ENCODE results near the gene SLC38A9. TPM values are rescaled to one million over a fixed set of nuclear protein-coding genes. Genes with fewer than 3 reads are reported as not detected.
"Not testable (repeated sequence)": the region's sequence is repeated elsewhere in the genome, so short reads cannot be mapped to it uniquely, and the experiment has no call there.

SLC38A9 gene
- total and polyA plus RNA-seq, 7 experiments from 2014 or later, result 12.2 to 32.6 (median 22.2) TPM

DNA sequence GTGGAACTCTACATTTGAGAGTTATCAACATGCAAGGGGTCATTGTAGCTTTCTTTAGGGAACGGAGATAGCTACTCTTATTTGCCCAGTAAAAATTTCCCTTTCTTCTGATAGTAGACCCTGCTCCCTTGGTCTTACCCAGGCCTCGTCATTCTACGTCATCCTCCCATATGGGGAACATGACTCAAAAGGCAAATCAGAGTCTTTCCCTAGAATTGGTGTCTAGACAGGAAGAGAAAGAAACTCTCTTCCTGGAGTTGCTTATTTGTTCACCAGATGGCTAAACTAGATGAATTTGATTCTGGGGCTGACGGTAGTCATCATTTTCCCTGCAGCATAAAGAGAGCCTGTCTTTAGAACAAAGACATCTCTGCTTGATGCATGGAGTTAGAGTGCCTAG, 12.2 kb upstream of the SLC38A9 start:
- CTCF ChIA-PET, result no interaction called here
- H3K4me1 Mint-ChIP-seq, result peaks cover 0 to 13% (median 0%) of the 10 kb centered on the region in 7 donors
- POLR2A ChIA-PET, result no interaction called here

DNA sequence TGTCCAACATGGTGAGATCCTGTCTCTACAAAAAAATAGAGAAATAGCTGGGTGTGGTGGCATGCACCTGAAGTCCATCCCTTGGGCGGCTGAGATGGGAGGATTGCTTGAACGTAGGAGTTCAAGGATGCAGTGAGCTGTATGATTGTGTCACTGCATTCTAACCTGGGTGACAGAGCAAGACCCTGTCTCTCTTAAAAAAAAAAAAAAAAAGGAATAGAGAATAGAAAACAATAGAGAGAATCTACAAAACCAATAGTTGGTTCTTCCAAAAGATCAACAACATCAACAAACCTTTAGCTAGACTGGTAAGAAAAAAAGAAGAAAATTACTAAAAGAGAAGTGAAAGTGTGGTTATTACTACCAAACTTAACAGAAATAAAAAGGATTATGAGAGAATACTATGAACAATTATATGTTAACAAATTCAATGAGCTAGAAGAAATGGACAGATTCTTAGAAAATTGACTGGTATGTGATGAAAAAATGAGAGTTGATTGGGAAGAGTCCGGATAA, 8.1 kb upstream of the SLC38A9 start:
- Mint-ChIP-seq H3K36me3 (peaks cover 0 to 15% (median 8%) of the 10 kb centered on the region in 5 donors), H3K4me3 (no peak overlapping the region), H3K27me3 (peaks cover 0 to 12% (median 3%) of the 10 kb centered on the region in 5 donors), H3K4me1 (peaks cover 0 to 13% (median 0%) of the 10 kb centered on the region in 7 donors), H3K27ac (no peak overlapping the region), H3K9me3 (peaks cover 0 to 21% (median 5%) of the 10 kb centered on the region in 11 donors)
- no peak for DNase-seq
- Histone ChIP-seq H3K36me3 (ENCODE audit: control insufficient read depth in 2 of 3, insufficient read depth in 3 of 3, low read length in 3 of 3) (no peaks in the 10 kb centered on the region), H3K4me3 (ENCODE audit: low read length) (no peak overlapping the region), H3K27ac (ENCODE audit: low read depth, low read length) (no peak overlapping the region), H3K4me1 (ENCODE audit: control insufficient read depth in 2 of 2, insufficient read depth in 2 of 2, low read length in 2 of 2) (no peaks in the 10 kb centered on the region), H3K9me3 (ENCODE audit: control insufficient read depth in 2 of 3, low read length in 3 of 3) (no peaks in the 10 kb centered on the region), H3K27me3 (ENCODE audit: control insufficient read depth in 2 of 2, insufficient read depth in 2 of 2, low read length in 2 of 2) (no peaks in the 10 kb centered on the region)
- ChIA-PET POLR2A (no interaction called here), CTCF (no interaction called here)
- no peak for ATAC-seq
- intact Hi-C loops (cut with micrococcal nuclease), result no loop called here

More for the DNA sequence above, 12.2 kb upstream of the SLC38A9 start:
- intact Hi-C loops (cut with micrococcal nuclease), result no loop called here
- no peaks in the 10 kb centered on the region for H3K9me3 ChIP-seq (ENCODE audit: control insufficient read depth in 2 of 3, low read length in 3 of 3)
- H3K9me3 Mint-ChIP-seq, result peaks cover 0 to under 1% (median 0%) of the 10 kb centered on the region in 11 donors
- no peak overlapping the region for H3K27ac Mint-ChIP-seq
- H3K4me3 Mint-ChIP-seq, result no peak overlapping the region
- H3K36me3 ChIP-seq (ENCODE audit: control insufficient read depth in 2 of 3, insufficient read depth in 3 of 3, low read length in 3 of 3), result no peaks in the 10 kb centered on the region
- H3K4me1 ChIP-seq (ENCODE audit: control insufficient read depth in 2 of 2, insufficient read depth in 2 of 2, low read length in 2 of 2), result no peaks in the 10 kb centered on the region
- peaks cover 0 to under 1% (median 0%) of the 10 kb centered on the region in 5 donors for H3K36me3 Mint-ChIP-seq
- H3K4me3 ChIP-seq (ENCODE audit: low read length), result no peak overlapping the region
- ATAC-seq, result no peak
- H3K27ac ChIP-seq (ENCODE audit: low read depth, low read length), result no peak overlapping the region
- DNase-seq, result no peak
- no peaks in the 10 kb centered on the region for H3K27me3 ChIP-seq (ENCODE audit: control insufficient read depth in 2 of 2, insufficient read depth in 2 of 2, low read length in 2 of 2)
- H3K27me3 Mint-ChIP-seq, result peaks cover 0 to 7% (median under 1%) of the 10 kb centered on the region in 5 donors

GRCh38 chr5:55719026-55719425, 6.9 kb upstream of the SLC38A9 start:
- intact Hi-C loops (cut with micrococcal nuclease); H3K27me3 ChIP-seq (ENCODE audit: control insufficient read depth in 2 of 2, insufficient read depth in 2 of 2, low read length in 2 of 2); H3K4me1 Mint-ChIP-seq; CTCF ChIA-PET; ATAC-seq; H3K27ac ChIP-seq (ENCODE audit: low read depth, low read length); H3K36me3 ChIP-seq (ENCODE audit: control insufficient read depth in 2 of 3, insufficient read depth in 3 of 3, low read length in 3 of 3); POLR2A ChIA-PET; H3K4me1 ChIP-seq (ENCODE audit: control insufficient read depth in 2 of 2, insufficient read depth in 2 of 2, low read length in 2 of 2); H3K4me3 ChIP-seq (ENCODE audit: low read length); DNase-seq; H3K9me3 ChIP-seq (ENCODE audit: control insufficient read depth in 2 of 3, low read length in 3 of 3); H3K27ac Mint-ChIP-seq; H3K4me3 Mint-ChIP-seq: not testable (repeated sequence)
- Mint-ChIP-seq H3K27me3 (peaks cover 0 to 12% (median 3%) of the 10 kb centered on the region in 5 donors), H3K36me3 (peaks cover 0 to 16% (median 8%) of the 10 kb centered on the region in 5 donors), H3K9me3 (peaks cover 0 to 24% (median 5%) of the 10 kb centered on the region in 11 donors)

DNA sequence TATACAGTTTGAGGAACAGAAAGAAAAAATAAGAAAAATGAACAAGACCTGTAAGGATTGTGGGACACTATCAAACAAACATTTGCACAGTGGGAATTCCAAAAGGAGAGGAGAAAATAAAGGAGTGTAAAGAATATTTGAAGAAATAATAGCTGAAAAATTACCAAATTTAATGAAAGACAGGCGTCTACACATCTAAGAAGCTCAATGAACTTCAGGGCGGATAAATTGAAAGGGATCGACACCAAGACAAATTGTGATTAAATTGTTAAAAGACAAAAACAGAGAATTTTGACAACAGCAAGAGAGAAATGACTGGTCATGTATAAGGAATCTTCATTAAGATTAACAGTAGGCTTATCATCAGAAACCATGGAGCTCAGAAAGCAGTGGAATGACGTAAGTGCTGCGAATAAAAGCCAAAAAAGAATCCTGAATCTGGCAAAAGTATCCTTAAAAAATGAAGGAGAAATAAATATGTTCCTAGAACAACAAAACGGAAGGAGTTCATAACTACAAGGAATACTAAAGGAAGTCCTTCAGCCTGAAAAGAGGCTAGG, 3.5 kb upstream of the SLC38A9 start:
- DNase-seq (no peak), ATAC-seq (no peak)
- Mint-ChIP-seq H3K27me3 (peaks cover 0 to 5% (median 3%) of the 10 kb centered on the region in 5 donors), H3K4me1 (peaks cover 12 to 23% (median 15%) of the 10 kb centered on the region in 7 donors), H3K9me3 (peaks cover 0 to 24% (median 5%) of the 10 kb centered on the region in 11 donors), H3K27ac (no peak overlapping the region), H3K36me3 (peaks cover 0 to 16% (median 8%) of the 10 kb centered on the region in 5 donors), H3K4me3 (no peak overlapping the region)
- Histone ChIP-seq H3K36me3 (ENCODE audit: control insufficient read depth in 2 of 3, insufficient read depth in 3 of 3, low read length in 3 of 3) (peaks cover 0 to 8% (median 0%) of the 10 kb centered on the region in 3 experiments), H3K27me3 (ENCODE audit: control insufficient read depth in 2 of 2, insufficient read depth in 2 of 2, low read length in 2 of 2) (no peaks in the 10 kb centered on the region), H3K4me3 (ENCODE audit: low read length) (no peak overlapping the region), H3K9me3 (ENCODE audit: control insufficient read depth in 2 of 3, low read length in 3 of 3) (no peaks in the 10 kb centered on the region), H3K27ac (ENCODE audit: low read depth, low read length) (no peak overlapping the region), H3K4me1 (ENCODE audit: control insufficient read depth in 2 of 2, insufficient read depth in 2 of 2, low read length in 2 of 2) (peaks cover 12% of the 10 kb centered on the region in 2 donors)
- intact Hi-C loops (cut with micrococcal nuclease), result no loop called here
- POLR2A ChIA-PET, result no interaction called here
- CTCF ChIA-PET, result no interaction called here

GRCh38 chr5:55714749-55715148, 2.6 kb upstream of the SLC38A9 start:
- Mint-ChIP-seq H3K27me3 (peaks cover 0 to 5% (median 3%) of the 10 kb centered on the region in 5 donors), H3K4me3 (no peak overlapping the region), H3K4me1 (peaks cover 12 to 21% (median 15%) of the 10 kb centered on the region in 7 donors), H3K9me3 (peaks cover 0 to 24% (median 5%) of the 10 kb centered on the region in 11 donors), H3K27ac (no peak overlapping the region), H3K36me3 (peaks cover 0 to 19% (median 8%) of the 10 kb centered on the region in 5 donors)
- intact Hi-C loops (cut with micrococcal nuclease), result loop anchor here (5.0 kb wide), 7 partner anchors 143 to 1197 kb away; partner anchors contain the start of genes CDC20B (in 1 of the 2), MAP3K1 (in 1 of the 2) and SNX18 (in 1 of the 2)
- Histone ChIP-seq H3K27ac (ENCODE audit: low read depth, low read length) (no peak overlapping the region), H3K27me3 (ENCODE audit: control insufficient read depth in 2 of 2, insufficient read depth in 2 of 2, low read length in 2 of 2) (no peaks in the 10 kb centered on the region), H3K36me3 (ENCODE audit: control insufficient read depth in 2 of 3, insufficient read depth in 3 of 3, low read length in 3 of 3) (peaks cover 0 to 8% (median 0%) of the 10 kb centered on the region in 3 experiments), H3K4me3 (ENCODE audit: low read length) (no peak overlapping the region), H3K4me1 (ENCODE audit: control insufficient read depth in 2 of 2, insufficient read depth in 2 of 2, low read length in 2 of 2) (peaks cover 12% of the 10 kb centered on the region in 2 donors), H3K9me3 (ENCODE audit: control insufficient read depth in 2 of 3, low read length in 3 of 3) (no peaks in the 10 kb centered on the region)
- CTCF ChIA-PET, result no interaction called here
- POLR2A ChIA-PET, result no interaction called here
- ATAC-seq (no peak), DNase-seq (no peak)

GRCh38 chr5:55714339-55714738, 2.2 kb upstream of the SLC38A9 start:
- peaks cover 0 to 24% (median 5%) of the 10 kb centered on the region in 11 donors for H3K9me3 Mint-ChIP-seq
- no peaks in the 10 kb centered on the region for H3K9me3 ChIP-seq (ENCODE audit: control insufficient read depth in 2 of 3, low read length in 3 of 3)
- DNase-seq (no peak), ATAC-seq (no peak)
- no peak overlapping the region for H3K4me3 ChIP-seq (ENCODE audit: low read length)
- H3K27ac ChIP-seq (ENCODE audit: low read depth, low read length), result no peak overlapping the region
- no peaks in the 10 kb centered on the region for H3K27me3 ChIP-seq (ENCODE audit: control insufficient read depth in 2 of 2, insufficient read depth in 2 of 2, low read length in 2 of 2)
- H3K4me1 Mint-ChIP-seq, result peaks cover 12 to 21% (median 15%) of the 10 kb centered on the region in 7 donors
- H3K27me3 Mint-ChIP-seq, result peaks cover 0 to 5% (median 3%) of the 10 kb centered on the region in 5 donors
- H3K36me3 Mint-ChIP-seq, result peaks cover 0 to 19% (median 8%) of the 10 kb centered on the region in 5 donors
- ChIA-PET CTCF (no interaction called here), POLR2A (interaction anchor here (1.0 kb wide), 1 partner anchor 10 kb away, joined by 3 read pairs; no protein-coding TSS in a partner anchor)
- intact Hi-C loops (cut with micrococcal nuclease), result loop anchor here (5.0 kb wide), 7 partner anchors 143 to 1197 kb away; partner anchors contain the start of genes CDC20B (in 1 of the 2), MAP3K1 (in 1 of the 2) and SNX18 (in 1 of the 2)
- H3K4me1 ChIP-seq (ENCODE audit: control insufficient read depth in 2 of 2, insufficient read depth in 2 of 2, low read length in 2 of 2), result peaks cover 12 to 13% of the 10 kb centered on the region in 2 donors
- no peak overlapping the region for H3K27ac Mint-ChIP-seq
- H3K4me3 Mint-ChIP-seq, result no peak overlapping the region
- H3K36me3 ChIP-seq (ENCODE audit: control insufficient read depth in 2 of 3, insufficient read depth in 3 of 3, low read length in 3 of 3), result peaks cover 0 to 8% (median 0%) of the 10 kb centered on the region in 3 experiments

All from naive thymus-derived CD4-positive, alpha-beta T cell (primary cell).